Fibroblast of skin of scalp (primary cell): Measurements from ENCODE around the gene KLHL36.

Experiments
- DNase-seq: peaks from one replicate; pipeline ENCODE4 v3.0.0-alpha.2; 2013

KLHL36 gene

GRCh38 chr16:84648595-84649510, 542 bp downstream of the KLHL36 start:
- DNase-seq: no peak

GRCh38 chr16:84649511-84649861, 1.2 kb downstream of the KLHL36 start:
- DNase-seq: no peak

- peak; percentile 68 for DNase-seq
Measured at GRCh38 chr16:84650062-84650991, 2.0 kb downstream of the KLHL36 start.

GRCh38 chr16:84652566-84652965, 4.3 kb downstream of the KLHL36 start:
- no peak for DNase-seq

GRCh38 chr16:84654238-84654637, 5.9 kb downstream of the KLHL36 start:
- DNase-seq: no peak

GRCh38 chr16:84654998-84655397, 6.7 kb downstream of the KLHL36 start:
- no peak for DNase-seq

- DNase-seq: no peak
Measured at GRCh38 chr16:84656649-84657048, 8.3 kb downstream of the KLHL36 start.

- no peak for DNase-seq
Measured at GRCh38 chr16:84657229-84657837, 9.0 kb downstream of the KLHL36 start.

- DNase-seq: no peak
Measured at GRCh38 chr16:84658690-84659089, 10.4 kb downstream of the KLHL36 start.

- no peak for DNase-seq
Measured at GRCh38 chr16:84659656-84660300, 11.5 kb downstream of the KLHL36 start.

- no peak for DNase-seq
Measured at GRCh38 chr16:84660973-84661372, 12.7 kb downstream of the KLHL36 start.

- DNase-seq: no peak
Measured at GRCh38 chr16:84661418-84662060, 13.2 kb downstream of the KLHL36 start.

GRCh38 chr16:84662471-84662870, 14.2 kb downstream of the KLHL36 start:
- DNase-seq: no peak

- DNase-seq: no peak
Measured at GRCh38 chr16:84663433-84664101, 15.3 kb downstream of the KLHL36 start.

GRCh38 chr16:84665359-84665758, 17.0 kb downstream of the KLHL36 start:
- no peak for DNase-seq

GRCh38 chr16:84665843-84666242, 17.5 kb downstream of the KLHL36 start:
- no peak for DNase-seq

- no peak for DNase-seq
Measured at GRCh38 chr16:84667600-84668309, 19.4 kb downstream of the KLHL36 start.

- no peak for DNase-seq
Measured at GRCh38 chr16:84670063-84670462, 21.8 kb downstream of the KLHL36 start.

- peak; percentile 64 for DNase-seq
Measured at GRCh38 chr16:84672276-84673202, 24.2 kb downstream of the KLHL36 start.

GRCh38 chr16:84673203-84673535, 24.9 kb downstream of the KLHL36 start:
- DNase-seq: no peak
